Epithelial cell of esophagus (primary cell): ENCODE measurements around the gene LRMDA.

Experiments
- DNase-seq: peaks from one replicate; pipeline ENCODE4 v3.0.0; 2010; ENCODE audit warnings: low read depth
- H3K4me3 ChIP-seq: 2 replicates; pipeline ENCODE4 v1.5.1; 2011; ENCODE audit warnings: mild to moderate bottlenecking, low read length, control low read depth
- TF ChIP-seq, protein P1 (sequence below): IDR thresholded peaks from 2 replicates; pipeline ENCODE4 v1.5.1; 2011; ENCODE audit warnings: low read depth, mild to moderate bottlenecking, low read length, control low read depth, inconsistent platforms; ENCODE audit not compliant: insufficient read depth; ENCODE audit errors: missing control alignments

Gene LRMDA

DNA sequence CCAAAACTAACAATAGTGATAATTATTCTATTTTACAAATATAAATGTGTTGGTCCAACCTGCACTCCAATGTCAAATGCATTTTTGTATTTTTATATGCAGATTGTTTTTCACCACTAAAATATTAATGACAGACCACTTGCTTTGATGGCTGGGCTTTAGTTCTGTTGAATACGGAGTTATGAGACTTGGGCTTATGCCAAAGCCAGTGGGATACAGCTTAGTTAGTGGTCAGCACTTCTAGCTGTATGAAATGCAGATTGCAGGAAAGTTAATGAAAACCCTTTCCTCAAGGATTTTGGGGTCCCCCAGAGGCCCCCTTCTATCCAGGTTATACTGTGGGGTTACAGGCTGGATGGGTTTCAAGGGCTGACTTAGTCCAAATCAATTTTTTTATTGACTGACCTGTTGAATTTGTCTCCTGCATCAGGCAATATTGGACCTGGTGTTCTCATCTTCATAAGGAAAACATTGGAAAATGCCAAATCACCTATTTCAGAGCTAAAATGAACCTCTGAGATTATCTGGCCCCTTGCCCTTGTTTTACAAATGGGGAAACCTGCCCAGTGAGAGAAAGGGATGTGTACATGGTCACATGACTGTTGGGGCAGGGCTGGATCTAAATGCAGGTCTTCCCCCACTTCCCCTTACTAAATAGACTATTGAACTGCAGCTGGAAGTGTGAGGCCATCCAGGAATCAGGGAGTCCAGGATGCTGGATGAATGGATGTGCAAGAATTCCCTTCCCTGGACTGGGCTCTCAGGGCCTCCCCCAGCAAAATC lies 1120.9 kb downstream of the LRMDA start:
- no peak for DNase-seq
- TF ChIP-seq, protein P1, sequence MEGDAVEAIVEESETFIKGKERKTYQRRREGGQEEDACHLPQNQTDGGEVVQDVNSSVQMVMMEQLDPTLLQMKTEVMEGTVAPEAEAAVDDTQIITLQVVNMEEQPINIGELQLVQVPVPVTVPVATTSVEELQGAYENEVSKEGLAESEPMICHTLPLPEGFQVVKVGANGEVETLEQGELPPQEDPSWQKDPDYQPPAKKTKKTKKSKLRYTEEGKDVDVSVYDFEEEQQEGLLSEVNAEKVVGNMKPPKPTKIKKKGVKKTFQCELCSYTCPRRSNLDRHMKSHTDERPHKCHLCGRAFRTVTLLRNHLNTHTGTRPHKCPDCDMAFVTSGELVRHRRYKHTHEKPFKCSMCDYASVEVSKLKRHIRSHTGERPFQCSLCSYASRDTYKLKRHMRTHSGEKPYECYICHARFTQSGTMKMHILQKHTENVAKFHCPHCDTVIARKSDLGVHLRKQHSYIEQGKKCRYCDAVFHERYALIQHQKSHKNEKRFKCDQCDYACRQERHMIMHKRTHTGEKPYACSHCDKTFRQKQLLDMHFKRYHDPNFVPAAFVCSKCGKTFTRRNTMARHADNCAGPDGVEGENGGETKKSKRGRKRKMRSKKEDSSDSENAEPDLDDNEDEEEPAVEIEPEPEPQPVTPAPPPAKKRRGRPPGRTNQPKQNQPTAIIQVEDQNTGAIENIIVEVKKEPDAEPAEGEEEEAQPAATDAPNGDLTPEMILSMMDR = no peak
- H3K4me3 ChIP-seq = no peak overlapping the region

DNA sequence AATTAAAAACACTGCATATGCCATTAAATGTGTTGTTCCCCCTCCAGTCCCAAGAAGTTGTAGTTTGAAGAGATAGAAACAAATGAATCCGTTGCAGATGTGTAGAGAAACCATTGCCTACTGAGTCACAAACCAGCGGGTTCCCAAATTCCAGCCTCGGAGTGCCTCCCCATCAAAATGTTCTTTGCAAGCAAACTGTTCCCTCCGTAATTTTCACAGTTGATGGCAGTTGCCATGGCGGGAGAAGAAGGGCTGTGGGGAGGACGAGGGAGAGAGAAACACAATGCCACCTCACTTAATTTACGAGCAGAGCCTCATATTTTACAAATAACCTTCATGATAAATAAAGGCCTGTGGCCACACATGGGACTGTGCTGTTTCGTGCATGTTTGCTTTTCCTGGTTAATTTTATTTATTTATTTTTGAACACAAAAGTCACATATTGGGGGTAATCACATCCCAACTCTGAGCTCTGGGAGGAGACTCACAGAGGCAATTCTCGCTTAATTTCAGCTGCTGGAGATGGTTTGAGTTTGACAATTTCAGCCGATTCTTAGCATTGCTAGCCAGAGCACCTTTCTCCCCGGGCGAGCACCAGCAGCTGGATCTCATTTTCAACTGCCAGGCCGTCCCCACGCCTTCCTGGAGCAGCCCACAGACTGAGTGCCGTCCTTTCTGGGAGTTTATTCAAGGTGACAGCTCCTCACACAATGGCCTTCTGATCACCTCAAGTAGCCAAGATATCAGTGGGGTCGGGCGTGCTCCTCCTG lies 1122.0 kb downstream of the LRMDA start:
- no peak overlapping the region for H3K4me3 ChIP-seq
- no peak for DNase-seq
- TF ChIP-seq, protein P1 = no peak

DNA sequence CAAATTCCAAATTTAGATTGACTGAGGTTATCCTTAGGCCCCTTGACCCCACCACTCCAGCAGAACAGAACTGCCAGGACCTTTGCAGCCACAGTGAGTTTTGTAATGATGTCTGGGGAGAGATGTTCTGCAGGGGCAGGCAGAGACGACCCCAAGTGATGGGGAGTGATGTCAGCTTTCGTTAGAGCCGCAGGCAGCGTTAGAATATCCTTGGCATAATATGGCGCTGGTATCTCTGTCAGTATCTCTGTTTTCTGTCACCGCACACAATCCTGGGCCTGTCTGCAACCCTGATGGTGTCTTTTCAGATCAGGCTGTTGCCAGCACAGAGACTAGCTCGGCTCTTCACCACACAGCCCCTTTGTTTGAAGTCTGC lies 1122.6 kb downstream of the LRMDA start:
- TF ChIP-seq, protein P1 = no peak
- no peak overlapping the region for H3K4me3 ChIP-seq
- no peak for DNase-seq

DNA sequence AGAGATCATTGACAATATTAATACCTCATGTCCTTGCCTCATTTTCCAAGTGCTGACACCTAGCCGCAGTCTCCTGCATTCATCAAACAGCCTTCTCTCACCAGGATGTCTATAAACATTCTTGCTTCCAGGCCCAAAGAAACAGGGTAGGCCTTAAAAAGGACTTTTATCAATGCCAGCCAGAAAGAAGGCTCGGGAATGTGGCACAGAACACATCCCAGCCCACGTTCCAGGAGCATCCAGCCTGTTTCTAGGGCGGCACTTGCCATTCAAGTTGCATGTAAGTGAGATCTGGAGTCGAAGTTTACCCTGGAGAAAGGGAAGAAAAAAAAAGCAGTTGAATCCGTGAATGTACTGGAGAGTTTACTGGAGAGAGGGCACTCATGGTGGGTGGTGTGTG lies 1123.1 kb downstream of the LRMDA start:
- TF ChIP-seq, protein P1 = no peak
- no peak for DNase-seq
- H3K4me3 ChIP-seq = no peak overlapping the region

DNA sequence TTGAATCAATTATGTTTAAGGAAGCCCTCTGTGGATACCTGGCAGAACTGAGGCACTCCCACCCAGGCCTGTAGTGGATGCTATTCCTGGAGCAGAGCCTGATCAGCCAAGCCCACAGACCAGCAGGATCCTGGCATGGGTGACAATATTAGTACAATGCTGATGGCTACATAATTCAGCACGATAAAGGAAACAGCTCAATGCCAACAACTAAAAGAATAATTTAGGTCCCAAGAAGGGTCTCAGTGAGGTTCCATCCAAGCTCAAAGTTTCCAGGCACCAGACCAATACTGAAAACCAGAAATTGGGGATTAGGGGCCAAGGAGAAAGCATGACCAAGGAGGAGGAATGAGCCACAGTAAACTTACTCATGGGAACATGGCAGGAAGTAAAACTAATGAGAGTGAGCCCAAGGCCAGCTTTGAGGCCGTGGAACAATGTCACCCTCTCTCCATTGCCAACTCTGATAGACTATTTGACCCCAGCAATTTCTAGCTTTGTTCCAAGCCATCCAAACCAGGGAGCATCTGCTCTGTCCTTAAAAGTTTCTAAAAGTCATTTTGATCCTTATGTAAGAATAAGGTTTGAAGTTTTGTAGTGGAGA lies 1123.7 kb downstream of the LRMDA start:
- TF ChIP-seq, protein P1 = no peak
- no peak overlapping the region for H3K4me3 ChIP-seq
- no peak for DNase-seq

DNA sequence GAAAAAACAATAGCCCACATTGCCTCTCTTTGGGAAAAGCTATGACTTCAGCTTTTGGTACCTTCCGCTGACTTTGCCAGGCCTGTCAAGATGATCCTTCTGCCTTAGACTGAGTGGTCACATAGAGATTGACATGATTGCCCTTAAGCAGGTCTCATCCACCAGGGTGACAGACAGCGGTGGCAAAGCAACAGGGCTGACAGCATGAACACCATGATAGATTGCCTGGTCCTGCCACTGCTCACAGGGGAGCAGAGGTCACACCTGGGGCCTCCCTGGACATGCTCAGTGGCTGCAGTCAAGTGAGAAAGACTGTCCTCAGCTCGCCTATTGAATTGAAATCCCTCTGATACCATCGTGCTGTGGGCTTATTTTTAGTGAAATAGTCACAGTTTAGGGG lies 1125.9 kb downstream of the LRMDA start:
- no peak for DNase-seq
- TF ChIP-seq, protein P1 = no peak
- H3K4me3 ChIP-seq = no peak overlapping the region
